Measurements from ENCODE around the gene NECAB3.
"Not testable (repeated sequence)": the region's sequence is repeated elsewhere in the genome, so short reads cannot be mapped to it uniquely, and the experiment has no call there.

NECAB3 gene

DNA sequence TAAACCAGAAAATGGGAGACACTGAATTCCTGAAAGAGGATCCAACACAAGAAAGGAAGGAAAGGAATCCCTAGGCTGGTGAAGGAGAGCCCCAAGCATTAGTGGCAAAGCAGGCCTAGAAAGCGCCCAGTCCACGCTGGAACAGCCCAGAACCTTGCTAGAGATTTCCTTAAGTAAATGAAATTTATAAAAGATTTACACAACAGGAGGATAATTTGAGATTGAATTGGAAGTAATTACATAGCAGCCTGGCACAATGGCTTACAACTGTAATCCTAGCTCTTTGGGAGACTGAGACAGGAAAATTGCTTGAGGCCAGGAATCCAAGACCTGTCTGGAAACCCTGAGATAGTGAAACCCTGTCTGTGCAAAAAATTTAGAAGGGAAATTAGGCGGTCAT lies 38.9 kb downstream of the NECAB3 start:
- H3K9me3 ChIP-seq (ENCODE audit: control insufficient read depth, low read depth, low read length) = no peaks in the 10 kb centered on the region
- H3K27ac ChIP-seq (ENCODE audit: low read length) = no peak overlapping the region
- peaks cover 15% of the 10 kb centered on the region for H3K36me3 ChIP-seq (ENCODE audit: control insufficient read depth, low read depth, low read length)
- H3K4me1 ChIP-seq (ENCODE audit: control insufficient read depth, low read depth, low read length) = no peaks in the 10 kb centered on the region
- no peak overlapping the region for H3K4me3 ChIP-seq (ENCODE audit: low read length)
- no peaks in the 10 kb centered on the region for H3K27me3 ChIP-seq (ENCODE audit: control insufficient read depth, insufficient read depth, low read length)
- H3K9ac ChIP-seq (ENCODE audit: low read length) = no peak overlapping the region

DNA sequence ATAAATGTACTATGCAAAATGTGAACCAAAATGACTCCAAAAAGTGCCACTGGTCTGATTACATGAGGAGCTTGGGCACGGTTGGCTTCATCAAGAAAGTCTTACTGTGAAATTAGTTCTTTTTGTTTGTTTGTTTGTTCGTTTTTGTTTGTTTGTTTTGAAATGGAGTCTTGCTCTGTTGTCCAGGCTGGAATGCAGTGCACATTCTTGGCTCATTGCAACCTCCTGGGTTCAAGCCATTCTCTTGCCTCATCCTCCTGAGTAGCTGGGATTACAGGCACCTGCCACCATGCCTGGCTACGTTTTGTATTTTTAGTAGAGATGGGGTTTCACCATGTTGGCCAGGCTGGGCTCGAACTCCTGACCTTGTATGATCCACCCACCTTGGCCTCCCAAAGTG lies 42.3 kb downstream of the NECAB3 start:
- H3K27ac ChIP-seq (ENCODE audit: low read length); H3K4me1 ChIP-seq (ENCODE audit: control insufficient read depth, low read depth, low read length); H3K4me3 ChIP-seq (ENCODE audit: low read length); H3K27me3 ChIP-seq (ENCODE audit: control insufficient read depth, insufficient read depth, low read length); H3K9me3 ChIP-seq (ENCODE audit: control insufficient read depth, low read depth, low read length); H3K9ac ChIP-seq (ENCODE audit: low read length): not testable (repeated sequence)
- H3K36me3 ChIP-seq (ENCODE audit: control insufficient read depth, low read depth, low read length) = peaks cover 11% of the 10 kb centered on the region

DNA sequence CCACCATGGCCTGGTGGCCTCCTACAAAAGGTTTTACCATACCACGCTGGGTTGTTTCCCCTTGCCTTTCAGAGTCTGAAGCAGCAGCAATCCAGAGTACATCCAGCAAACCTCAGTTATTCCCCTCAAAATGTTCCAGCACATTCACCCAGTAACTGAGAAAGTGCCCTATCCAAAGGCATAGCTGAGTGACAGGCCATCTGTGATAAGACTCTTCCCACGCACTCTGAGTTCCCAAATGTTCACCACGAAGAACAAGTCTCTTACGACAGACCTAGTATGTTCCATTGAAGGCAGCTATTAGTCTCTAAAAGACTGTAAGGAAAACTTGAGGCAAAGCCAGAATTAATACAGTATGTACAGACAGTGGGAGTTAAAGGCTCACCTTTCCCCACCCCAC lies 43.7 kb downstream of the NECAB3 start:
- Histone ChIP-seq H3K27ac (ENCODE audit: low read length) (no peak overlapping the region), H3K4me3 (ENCODE audit: low read length) (no peak overlapping the region), H3K9me3 (ENCODE audit: control insufficient read depth, low read depth, low read length) (no peaks in the 10 kb centered on the region), H3K9ac (ENCODE audit: low read length) (no peak overlapping the region), H3K36me3 (ENCODE audit: control insufficient read depth, low read depth, low read length) (peaks cover 6% of the 10 kb centered on the region), H3K27me3 (ENCODE audit: control insufficient read depth, insufficient read depth, low read length) (no peaks in the 10 kb centered on the region), H3K4me1 (ENCODE audit: control insufficient read depth, low read depth, low read length) (no peaks in the 10 kb centered on the region)

DNA sequence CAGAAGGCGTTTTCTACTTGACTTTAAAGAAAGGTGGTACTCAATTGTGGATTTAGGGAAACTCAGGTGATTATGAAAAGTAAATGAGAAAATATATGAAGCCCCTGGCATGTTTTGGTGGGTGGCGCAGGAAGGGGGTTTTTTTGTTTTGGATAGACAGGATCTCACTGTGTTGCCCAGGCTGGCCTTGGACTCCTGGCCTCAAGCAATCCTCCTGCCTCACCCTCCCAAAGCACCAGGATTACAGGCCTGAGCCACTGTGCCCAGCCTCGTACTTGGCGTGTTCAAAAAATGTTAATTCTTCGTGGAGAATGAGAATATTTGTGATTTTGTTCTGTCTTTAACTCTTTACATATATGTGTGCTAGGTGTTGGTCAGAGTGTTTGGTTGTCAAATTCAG lies 44.2 kb downstream of the NECAB3 start:
- H3K9me3 ChIP-seq (ENCODE audit: control insufficient read depth, low read depth, low read length) = no peaks in the 10 kb centered on the region
- no peak overlapping the region for H3K4me3 ChIP-seq (ENCODE audit: low read length)
- H3K27me3 ChIP-seq (ENCODE audit: control insufficient read depth, insufficient read depth, low read length) = no peaks in the 10 kb centered on the region
- H3K27ac ChIP-seq (ENCODE audit: low read length) = no peak overlapping the region
- H3K4me1 ChIP-seq (ENCODE audit: control insufficient read depth, low read depth, low read length) = no peaks in the 10 kb centered on the region
- peaks cover 6% of the 10 kb centered on the region for H3K36me3 ChIP-seq (ENCODE audit: control insufficient read depth, low read depth, low read length)
- no peak overlapping the region for H3K9ac ChIP-seq (ENCODE audit: low read length)

DNA sequence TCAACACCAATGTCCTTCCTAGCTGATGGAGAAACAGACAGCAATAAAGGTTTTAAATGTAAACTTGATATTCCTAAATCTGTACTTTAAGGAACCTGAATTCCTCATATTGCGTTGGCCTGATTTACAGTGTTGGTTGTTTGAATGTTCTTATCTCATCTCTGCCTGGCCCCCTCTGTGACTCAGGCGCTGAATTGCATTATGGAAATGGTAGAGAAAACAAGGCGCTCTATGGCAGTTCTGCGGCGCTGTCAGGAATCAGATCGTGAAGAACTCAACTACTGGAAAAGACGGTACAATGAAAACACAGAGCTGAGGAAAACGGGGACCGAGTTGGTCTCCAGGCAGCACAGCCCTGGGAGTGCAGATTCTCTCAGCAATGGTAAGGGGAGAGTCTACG lies 44.7 kb downstream of the NECAB3 start:
- Histone ChIP-seq H3K4me1 (ENCODE audit: control insufficient read depth, low read depth, low read length) (no peaks in the 10 kb centered on the region), H3K4me3 (ENCODE audit: low read length) (no peak overlapping the region), H3K36me3 (ENCODE audit: control insufficient read depth, low read depth, low read length) (peaks cover 10% of the 10 kb centered on the region), H3K27me3 (ENCODE audit: control insufficient read depth, insufficient read depth, low read length) (no peaks in the 10 kb centered on the region), H3K9ac (ENCODE audit: low read length) (no peak overlapping the region), H3K9me3 (ENCODE audit: control insufficient read depth, low read depth, low read length) (no peaks in the 10 kb centered on the region), H3K27ac (ENCODE audit: low read length) (no peak overlapping the region)

DNA sequence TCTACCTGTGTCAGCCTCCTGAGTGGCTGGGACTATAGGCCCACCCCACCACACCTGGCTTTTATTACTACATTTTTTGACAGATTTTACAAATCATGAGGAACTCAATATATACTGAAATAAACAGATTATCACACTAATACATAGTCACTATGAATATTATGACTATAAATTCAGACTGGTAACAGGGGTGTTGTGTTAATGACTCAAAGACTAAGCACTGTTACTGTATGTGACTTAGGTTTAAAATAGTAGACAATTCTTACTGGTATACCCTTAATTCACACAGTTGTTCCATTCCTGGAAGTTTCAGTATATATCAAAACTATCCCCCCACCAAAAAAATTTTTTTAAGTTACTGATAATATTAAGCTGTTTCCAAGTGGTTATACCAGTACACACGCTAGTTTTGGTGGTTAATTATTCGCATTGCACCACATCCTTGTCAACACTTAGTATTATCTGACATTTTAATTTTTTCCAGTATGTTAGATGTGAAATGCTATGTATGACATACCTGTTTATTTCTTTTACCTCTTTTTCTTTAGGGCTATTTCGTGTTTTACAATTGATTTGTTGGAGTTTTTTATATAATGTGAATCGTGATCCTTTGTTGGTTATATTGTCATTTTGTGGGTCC lies 46.5 kb downstream of the NECAB3 start:
- Histone ChIP-seq H3K27ac (ENCODE audit: low read length) (no peak overlapping the region), H3K4me3 (ENCODE audit: low read length) (no peak overlapping the region), H3K36me3 (ENCODE audit: control insufficient read depth, low read depth, low read length) (peaks cover 13% of the 10 kb centered on the region)

DNA sequence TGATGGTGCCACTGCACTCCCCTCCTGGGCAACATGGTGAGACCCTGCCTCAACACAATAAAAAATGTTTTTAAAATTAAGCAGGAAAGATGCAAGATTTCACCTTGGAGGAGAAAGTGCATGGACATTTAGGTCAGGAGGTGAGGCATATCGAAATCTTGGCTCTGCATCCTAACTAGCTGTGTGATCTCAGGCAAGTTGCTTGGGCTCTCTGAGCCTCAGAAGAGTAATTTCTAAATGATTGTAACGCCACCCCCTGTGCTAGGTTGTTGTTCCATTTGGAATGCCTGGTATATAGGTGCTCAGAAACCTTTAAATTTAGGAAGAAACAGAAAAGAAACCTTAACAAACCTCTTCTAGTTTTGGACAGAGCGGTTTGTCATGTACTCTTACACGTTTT lies 48.0 kb downstream of the NECAB3 start:
- Histone ChIP-seq H3K27me3 (ENCODE audit: control insufficient read depth, insufficient read depth, low read length) (no peaks in the 10 kb centered on the region), H3K27ac (ENCODE audit: low read length) (no peak overlapping the region), H3K4me3 (ENCODE audit: low read length) (no peak overlapping the region), H3K36me3 (ENCODE audit: control insufficient read depth, low read depth, low read length) (peaks cover 13% of the 10 kb centered on the region), H3K4me1 (ENCODE audit: control insufficient read depth, low read depth, low read length) (no peaks in the 10 kb centered on the region), H3K9me3 (ENCODE audit: control insufficient read depth, low read depth, low read length) (no peaks in the 10 kb centered on the region), H3K9ac (ENCODE audit: low read length) (no peak overlapping the region)

More for the DNA sequence above, 46.5 kb downstream of the NECAB3 start:
- Histone ChIP-seq H3K9me3 (ENCODE audit: control insufficient read depth, low read depth, low read length) (no peaks in the 10 kb centered on the region), H3K27me3 (ENCODE audit: control insufficient read depth, insufficient read depth, low read length) (no peaks in the 10 kb centered on the region), H3K9ac (ENCODE audit: low read length) (no peak overlapping the region), H3K4me1 (ENCODE audit: control insufficient read depth, low read depth, low read length) (no peaks in the 10 kb centered on the region)

DNA sequence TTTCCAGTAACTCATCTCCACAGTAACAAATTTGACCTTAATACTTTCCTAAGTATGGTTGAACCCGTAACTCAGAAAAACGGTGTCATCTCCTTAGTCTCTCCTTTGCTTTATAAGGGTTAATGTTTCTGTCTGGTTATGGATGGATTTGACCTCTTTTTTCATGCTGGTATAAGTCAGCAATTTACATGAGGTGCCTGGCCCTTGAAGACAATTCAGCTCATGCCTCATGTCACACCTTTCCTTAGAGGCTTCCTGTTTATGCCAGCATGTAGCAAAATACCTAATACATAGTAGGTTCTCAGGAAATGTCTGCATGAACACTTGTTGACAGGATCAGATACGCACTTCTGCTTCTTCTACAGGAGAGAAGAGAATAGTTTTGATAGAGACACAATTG lies 49.8 kb downstream of the NECAB3 start:
- H3K9me3 ChIP-seq (ENCODE audit: control insufficient read depth, low read depth, low read length) = no peaks in the 10 kb centered on the region
- no peaks in the 10 kb centered on the region for H3K27me3 ChIP-seq (ENCODE audit: control insufficient read depth, insufficient read depth, low read length)
- no peak overlapping the region for H3K9ac ChIP-seq (ENCODE audit: low read length)
- no peak overlapping the region for H3K4me3 ChIP-seq (ENCODE audit: low read length)
- H3K4me1 ChIP-seq (ENCODE audit: control insufficient read depth, low read depth, low read length) = no peaks in the 10 kb centered on the region
- no peak overlapping the region for H3K27ac ChIP-seq (ENCODE audit: low read length)
- peaks cover 13% of the 10 kb centered on the region for H3K36me3 ChIP-seq (ENCODE audit: control insufficient read depth, low read depth, low read length)

DNA sequence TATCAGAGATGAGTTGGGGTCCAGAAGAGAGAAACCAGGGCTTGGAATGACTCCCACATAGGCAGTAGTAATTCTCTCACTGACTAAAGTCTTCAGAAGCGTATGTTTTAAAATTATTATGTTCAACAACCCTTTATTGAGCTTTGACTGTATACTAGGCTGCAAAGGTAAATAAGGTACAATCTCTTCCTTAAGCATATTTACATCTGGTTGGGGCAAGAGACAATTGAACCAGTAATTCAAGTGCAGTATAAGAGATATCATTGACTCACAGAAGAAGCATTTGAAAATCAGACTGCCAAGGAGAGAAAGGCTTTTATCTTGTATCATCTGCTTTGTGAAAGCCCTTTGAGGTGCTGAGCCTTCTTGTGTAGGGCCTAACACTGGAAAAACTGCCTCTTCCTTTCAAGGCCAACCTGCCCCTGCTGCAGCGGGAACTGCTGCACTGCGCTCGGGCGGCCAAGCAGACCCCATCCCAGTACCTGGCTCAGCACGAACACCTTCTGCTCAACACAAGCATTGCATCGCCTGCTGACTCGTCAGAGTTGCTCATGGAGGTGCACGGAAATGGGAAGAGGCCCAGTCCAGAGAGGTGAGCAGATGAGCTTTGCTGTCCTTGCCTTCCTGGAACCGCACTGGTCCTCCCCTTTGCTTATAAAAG lies 51.4 kb downstream of the NECAB3 start:
- H3K27me3 ChIP-seq (ENCODE audit: control insufficient read depth, insufficient read depth, low read length) = no peaks in the 10 kb centered on the region
- no peak overlapping the region for H3K4me3 ChIP-seq (ENCODE audit: low read length)
- H3K9me3 ChIP-seq (ENCODE audit: control insufficient read depth, low read depth, low read length) = no peaks in the 10 kb centered on the region
- H3K9ac ChIP-seq (ENCODE audit: low read length) = no peak overlapping the region
- H3K4me1 ChIP-seq (ENCODE audit: control insufficient read depth, low read depth, low read length) = no peaks in the 10 kb centered on the region
- H3K36me3 ChIP-seq (ENCODE audit: control insufficient read depth, low read depth, low read length) = peaks cover 6% of the 10 kb centered on the region
- no peak overlapping the region for H3K27ac ChIP-seq (ENCODE audit: low read length)

DNA sequence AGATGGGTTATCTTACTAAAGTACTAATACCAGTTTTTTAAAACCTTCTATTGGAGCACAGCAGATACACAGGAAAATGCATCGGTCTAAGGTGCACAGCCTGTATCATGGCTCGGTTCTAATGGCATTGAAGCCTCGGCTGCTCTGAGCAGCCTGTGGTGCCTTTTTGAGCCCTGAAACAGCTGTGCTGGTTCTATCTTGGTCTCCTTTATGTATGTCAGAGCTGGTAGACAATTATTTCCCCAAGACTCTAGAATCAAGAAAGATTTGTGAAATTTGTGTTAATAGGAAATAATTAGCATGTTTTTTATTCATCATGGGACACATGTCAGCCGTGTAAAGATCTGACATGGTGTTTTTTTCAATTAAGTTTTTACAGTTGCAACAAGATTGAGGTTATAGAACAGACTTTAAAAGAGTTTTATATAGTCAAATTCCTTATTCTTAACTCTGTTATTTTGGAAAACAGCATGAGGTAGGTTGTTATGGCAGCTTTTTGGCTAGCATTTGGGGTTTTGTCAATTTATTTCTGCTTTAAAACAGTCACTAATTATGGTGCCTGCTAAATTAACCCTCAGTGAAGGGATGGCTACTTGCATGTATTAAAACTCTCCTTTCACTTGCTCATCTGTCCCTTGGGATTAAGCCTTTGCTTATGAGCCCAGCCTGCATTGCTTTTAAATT lies 52.4 kb downstream of the NECAB3 start:
- H3K9ac ChIP-seq (ENCODE audit: low read length) = no peak overlapping the region
- no peaks in the 10 kb centered on the region for H3K27me3 ChIP-seq (ENCODE audit: control insufficient read depth, insufficient read depth, low read length)
- H3K36me3 ChIP-seq (ENCODE audit: control insufficient read depth, low read depth, low read length) = peaks cover 6% of the 10 kb centered on the region
- no peaks in the 10 kb centered on the region for H3K4me1 ChIP-seq (ENCODE audit: control insufficient read depth, low read depth, low read length)
- H3K27ac ChIP-seq (ENCODE audit: low read length) = no peak overlapping the region
- no peak overlapping the region for H3K4me3 ChIP-seq (ENCODE audit: low read length)
- no peaks in the 10 kb centered on the region for H3K9me3 ChIP-seq (ENCODE audit: control insufficient read depth, low read depth, low read length)

DNA sequence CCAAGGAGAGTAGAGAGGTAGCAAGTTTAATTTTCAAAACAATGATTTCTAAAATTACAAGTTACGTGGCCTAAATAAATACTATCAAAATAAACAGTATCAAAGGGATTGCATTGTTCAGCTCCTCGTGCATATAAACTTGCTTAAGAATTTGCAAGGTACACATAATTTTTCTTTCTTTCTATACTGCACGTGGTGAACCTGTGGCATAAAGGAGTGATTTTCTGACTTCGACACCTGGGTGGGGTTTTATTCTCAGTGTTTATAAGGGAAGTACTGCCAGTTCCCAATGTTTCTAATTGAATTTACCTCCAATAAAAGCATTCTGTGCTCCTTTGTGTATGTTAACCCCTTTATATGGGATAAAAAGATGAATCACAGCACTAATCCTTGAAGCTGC lies 62.2 kb downstream of the NECAB3 start:
- no peak overlapping the region for H3K27ac ChIP-seq (ENCODE audit: low read length)
- H3K36me3 ChIP-seq (ENCODE audit: control insufficient read depth, low read depth, low read length) = peaks cover 33% of the 10 kb centered on the region
- no peaks in the 10 kb centered on the region for H3K9me3 ChIP-seq (ENCODE audit: control insufficient read depth, low read depth, low read length)

DNA sequence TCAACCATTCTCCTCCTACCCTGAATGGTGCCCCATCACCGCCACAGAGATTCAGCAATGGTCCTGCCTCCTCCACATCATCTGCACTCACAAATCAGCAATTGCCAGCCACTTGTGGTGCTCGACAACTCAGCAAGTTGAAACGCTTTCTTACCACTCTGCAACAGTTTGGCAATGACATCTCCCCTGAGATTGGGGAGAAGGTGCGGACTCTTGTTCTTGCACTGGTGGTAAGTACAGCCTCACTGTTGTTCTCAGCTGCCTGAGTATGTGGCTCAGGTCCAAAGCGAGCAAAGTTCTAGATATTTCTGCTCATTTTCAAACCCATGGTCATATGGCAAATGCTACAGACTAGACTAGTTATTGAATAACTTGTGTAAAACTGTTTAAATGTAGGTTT lies 63.1 kb downstream of the NECAB3 start:
- peaks cover 33% of the 10 kb centered on the region for H3K36me3 ChIP-seq (ENCODE audit: control insufficient read depth, low read depth, low read length)

More for the DNA sequence above, 62.2 kb downstream of the NECAB3 start:
- H3K4me1 ChIP-seq (ENCODE audit: control insufficient read depth, low read depth, low read length) = no peaks in the 10 kb centered on the region
- no peak overlapping the region for H3K9ac ChIP-seq (ENCODE audit: low read length)
- H3K4me3 ChIP-seq (ENCODE audit: low read length) = no peak overlapping the region
- no peaks in the 10 kb centered on the region for H3K27me3 ChIP-seq (ENCODE audit: control insufficient read depth, insufficient read depth, low read length)

More for the DNA sequence above, 63.1 kb downstream of the NECAB3 start:
- H3K9ac ChIP-seq (ENCODE audit: low read length) = no peak overlapping the region
- no peaks in the 10 kb centered on the region for H3K27me3 ChIP-seq (ENCODE audit: control insufficient read depth, insufficient read depth, low read length)
- no peak overlapping the region for H3K4me3 ChIP-seq (ENCODE audit: low read length)
- H3K4me1 ChIP-seq (ENCODE audit: control insufficient read depth, low read depth, low read length) = no peaks in the 10 kb centered on the region
- H3K9me3 ChIP-seq (ENCODE audit: control insufficient read depth, low read depth, low read length) = no peaks in the 10 kb centered on the region
- no peak overlapping the region for H3K27ac ChIP-seq (ENCODE audit: low read length)

Data from iPS-18a (cell line).